Lower leg skin (tissue), 4 donors: ENCODE measurements around the gene TRPC3. TPM values are rescaled to one million over a fixed set of nuclear protein-coding genes. Genes with fewer than 3 reads are reported as not detected.

Experiments used
- DNase-seq, 2 donors: peaks; one replicate each; pipeline ENCODE4 v3.0.0-alpha.2; 2019; ENCODE audit warnings: low spot score in 2 of 2
- H3K4me3 ChIP-seq: fragments of 200-600 bp; sonication (generic); 2 replicates; pipeline ENCODE4 v1.5.1; 2017; ENCODE audit warnings: mild to moderate bottlenecking, low read depth; ENCODE audit not compliant: poor library complexity, severe bottlenecking
- POLR2A ChIP-seq, 2 donors: fragments of 450-650 bp; IDR thresholded peaks; one replicate each; pipeline ENCODE4 v1.6.1; 2016 to 2017; ENCODE audit warnings: antibody characterized with exemption in 2 of 2, mild to moderate bottlenecking in 1 of 2, moderate library complexity in 1 of 2
- WGBS, 2 donors: methylation state at CpG; one replicate each; pipeline ENCODE4 v1.1.5; 2018; 5-methylcytosine and 5-hydroxymethylcytosine counted together
- intact Hi-C: fragments of 100-400 bp; cut with DNase I; formaldehyde crosslinking; loops from one replicate; pipeline ENCODE4 v1.15.0; 2023; ENCODE audit warnings: low total_unique reads
- total RNA-seq, 4 donors: library from RNA; depleted of rRNA; stranded (reverse); fragments of >200 nt; gene quantifications; one replicate each; pipeline ENCODE4 v1.1.0, GENCODE V29; 2016
- TF ChIP-seq, protein P1 (sequence below), 3 donors: fragments of 450-650 bp; IDR thresholded peaks; one replicate each; pipeline ENCODE4 v1.5.1; 2016; ENCODE audit warnings: antibody characterized with exemption in 3 of 3, mild to moderate bottlenecking in 3 of 3, moderate library complexity in 2 of 3

Gene TRPC3
- total RNA-seq, 4 donors from 2014 or later = 0.06 to 0.38 (median 0.25) TPM

- intact Hi-C loops = no loop called here
- no peak for TF ChIP-seq POLR2A (IDR thresholded peaks at IDR 0.05)
- TF ChIP-seq, protein P1, sequence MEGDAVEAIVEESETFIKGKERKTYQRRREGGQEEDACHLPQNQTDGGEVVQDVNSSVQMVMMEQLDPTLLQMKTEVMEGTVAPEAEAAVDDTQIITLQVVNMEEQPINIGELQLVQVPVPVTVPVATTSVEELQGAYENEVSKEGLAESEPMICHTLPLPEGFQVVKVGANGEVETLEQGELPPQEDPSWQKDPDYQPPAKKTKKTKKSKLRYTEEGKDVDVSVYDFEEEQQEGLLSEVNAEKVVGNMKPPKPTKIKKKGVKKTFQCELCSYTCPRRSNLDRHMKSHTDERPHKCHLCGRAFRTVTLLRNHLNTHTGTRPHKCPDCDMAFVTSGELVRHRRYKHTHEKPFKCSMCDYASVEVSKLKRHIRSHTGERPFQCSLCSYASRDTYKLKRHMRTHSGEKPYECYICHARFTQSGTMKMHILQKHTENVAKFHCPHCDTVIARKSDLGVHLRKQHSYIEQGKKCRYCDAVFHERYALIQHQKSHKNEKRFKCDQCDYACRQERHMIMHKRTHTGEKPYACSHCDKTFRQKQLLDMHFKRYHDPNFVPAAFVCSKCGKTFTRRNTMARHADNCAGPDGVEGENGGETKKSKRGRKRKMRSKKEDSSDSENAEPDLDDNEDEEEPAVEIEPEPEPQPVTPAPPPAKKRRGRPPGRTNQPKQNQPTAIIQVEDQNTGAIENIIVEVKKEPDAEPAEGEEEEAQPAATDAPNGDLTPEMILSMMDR (IDR thresholded peaks at IDR 0.05) = no peak
- H3K4me3 ChIP-seq = no peak overlapping the region
- WGBS, 2 donors = 85 to 94% methylated on average over 1 of the region's 1 CpG
- no peak for DNase-seq
Observed at GRCh38 chr4:121923306-121923705, 28.6 kb downstream of the TRPC3 start.

DNA sequence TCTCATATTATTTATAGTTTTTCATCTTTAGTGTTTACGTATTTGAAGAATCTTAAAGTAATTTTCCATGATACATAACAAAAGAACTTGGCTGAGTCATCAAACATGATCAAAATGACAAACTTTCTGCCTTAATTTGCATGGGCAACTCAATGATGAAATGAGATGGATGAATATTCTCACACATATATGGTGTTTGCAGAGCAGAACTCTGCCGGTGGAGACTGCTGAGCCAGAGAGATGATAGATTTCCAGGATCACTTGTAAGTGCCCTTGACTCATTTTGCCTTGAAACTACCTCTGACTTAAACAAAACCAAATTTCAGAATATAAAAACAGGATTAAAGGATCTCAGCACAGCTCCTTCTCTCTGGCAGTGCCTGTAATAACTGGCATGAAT, 38.2 kb downstream of the TRPC3 start:
- intact Hi-C loops = no loop called here
- 78 to 84% methylated on average over 2 of the region's 2 CpGs for WGBS, 2 donors
- no peak overlapping the region for H3K4me3 ChIP-seq
- TF ChIP-seq POLR2A (IDR thresholded peaks at IDR 0.05) = no peak
- no peak for DNase-seq

DNA sequence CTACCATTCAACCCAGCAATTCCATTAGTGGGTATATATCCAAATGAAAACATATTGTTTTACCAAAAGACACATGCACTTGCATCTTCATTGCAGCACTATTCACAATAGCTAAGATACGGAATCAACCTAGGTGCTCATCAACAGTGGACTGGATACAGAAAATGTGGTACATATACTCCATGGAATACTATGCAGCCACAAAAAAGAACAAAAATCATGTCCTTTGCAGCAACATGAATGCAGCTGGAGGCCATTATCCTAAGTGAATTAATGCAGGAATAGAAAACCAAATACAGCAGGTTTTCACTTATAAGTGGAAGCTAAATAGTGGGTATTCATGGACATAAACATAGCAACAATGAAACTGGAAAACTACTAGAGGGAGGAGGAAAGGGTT, 43.5 kb downstream of the TRPC3 start:
- TF ChIP-seq, protein P1 (IDR thresholded peaks at IDR 0.05) = no peak
- no peak for TF ChIP-seq POLR2A (IDR thresholded peaks at IDR 0.05)
- H3K4me3 ChIP-seq = no peak overlapping the region
- WGBS, 2 donors = 92 to 97% methylated on average over 1 of the region's 1 CpG
- intact Hi-C loops = no loop called here
- DNase-seq = no peak

- WGBS, 2 donors = 57 to 61% methylated on average over 4 of the region's 4 CpGs
- TF ChIP-seq, protein P1 (IDR thresholded peaks at IDR 0.05) = no peak
- no peak for TF ChIP-seq POLR2A (IDR thresholded peaks at IDR 0.05)
- peak in 1 of 2 donors; percentile 25 for DNase-seq
- intact Hi-C loops = no loop called here
- no peak overlapping the region for H3K4me3 ChIP-seq
Observed at GRCh38 chr4:121900132-121900983, 51.5 kb downstream of the TRPC3 start.

- TF ChIP-seq, protein P1 (IDR thresholded peaks at IDR 0.05) = no peak
- TF ChIP-seq POLR2A (IDR thresholded peaks at IDR 0.05) = no peak
- intact Hi-C loops = no loop called here
- DNase-seq = no peak
- WGBS, 2 donors = 31 to 38% methylated on average over 6 of the region's 6 CpGs
- H3K4me3 ChIP-seq = no peak overlapping the region
Observed at GRCh38 chr4:121898150-121898549, 53.7 kb downstream of the TRPC3 start.

GRCh38 chr4:121888134-121888533, 63.7 kb downstream of the TRPC3 start:
- WGBS, 2 donors = 92 to 97% methylated on average over 1 of the region's 1 CpG
- intact Hi-C loops = no loop called here
- TF ChIP-seq, protein P1 (IDR thresholded peaks at IDR 0.05) = no peak
- TF ChIP-seq POLR2A (IDR thresholded peaks at IDR 0.05) = no peak
- no peak overlapping the region for H3K4me3 ChIP-seq
- no peak for DNase-seq
